AG09309 (cell line): ENCODE data around the gene PITPNM3.

Experiments
- DNase-seq: peaks from one replicate; pipeline ENCODE4 v3.0.0-alpha.2; 2010; ENCODE audit warnings: low read depth
- H3K4me3 ChIP-seq: 2 replicates; pipeline ENCODE4 v1.5.1; 2011; ENCODE audit warnings: mild to moderate bottlenecking, low read depth, low read length, moderate library complexity; ENCODE audit not compliant: control insufficient read depth
- CTCF ChIP-seq: IDR thresholded peaks from 2 replicates; pipeline ENCODE4 v1.5.1; 2011; ENCODE audit warnings: mild to moderate bottlenecking, low read depth, low read length, inconsistent platforms; ENCODE audit not compliant: insufficient read depth, control insufficient read depth; ENCODE audit errors: missing control alignments

The PITPNM3 gene

GRCh38 chr17:6425407-6425806 lies 130.9 kb downstream of the PITPNM3 start:
- H3K4me3 ChIP-seq: no peak overlapping the region
- DNase-seq: no peak
- no peak for TF ChIP-seq CTCF

- DNase-seq: no peak
- no peak for TF ChIP-seq CTCF
- no peak overlapping the region for H3K4me3 ChIP-seq
Measured at GRCh38 chr17:6423931-6424330, 132.4 kb downstream of the PITPNM3 start.

GRCh38 chr17:6422654-6423241 lies 133.6 kb downstream of the PITPNM3 start:
- DNase-seq: no peak
- TF ChIP-seq CTCF: no peak
- no peak overlapping the region for H3K4me3 ChIP-seq

GRCh38 chr17:6421700-6422604 lies 134.4 kb downstream of the PITPNM3 start:
- H3K4me3 ChIP-seq: no peak overlapping the region
- peak; percentile 91 for TF ChIP-seq CTCF
- no peak for DNase-seq

- no peak overlapping the region for H3K4me3 ChIP-seq
- peak; percentile 45 for TF ChIP-seq CTCF
- no peak for DNase-seq
Measured at GRCh38 chr17:6420173-6420641, 136.1 kb downstream of the PITPNM3 start.

GRCh38 chr17:6415616-6416015 lies 140.7 kb downstream of the PITPNM3 start:
- H3K4me3 ChIP-seq: no peak overlapping the region
- DNase-seq: no peak
- TF ChIP-seq CTCF: no peak
